Epithelial cell of esophagus (primary cell): ENCODE data around the gene HSD11B1L.
A peak's percentile ranks its signal among the peaks of the same experiment; 100 is the strongest.

Source experiments
- DNase-seq: peaks from one replicate; pipeline ENCODE4 v3.0.0; 2010; ENCODE audit warnings: low read depth
- H3K4me3 ChIP-seq: 2 replicates; pipeline ENCODE4 v1.5.1; 2011; ENCODE audit warnings: mild to moderate bottlenecking, low read length, control low read depth
- TF ChIP-seq, protein P1 (sequence below): IDR thresholded peaks from 2 replicates; pipeline ENCODE4 v1.5.1; 2011; ENCODE audit warnings: low read depth, mild to moderate bottlenecking, low read length, control low read depth, inconsistent platforms; ENCODE audit not compliant: insufficient read depth; ENCODE audit errors: missing control alignments

Gene HSD11B1L, protein sequence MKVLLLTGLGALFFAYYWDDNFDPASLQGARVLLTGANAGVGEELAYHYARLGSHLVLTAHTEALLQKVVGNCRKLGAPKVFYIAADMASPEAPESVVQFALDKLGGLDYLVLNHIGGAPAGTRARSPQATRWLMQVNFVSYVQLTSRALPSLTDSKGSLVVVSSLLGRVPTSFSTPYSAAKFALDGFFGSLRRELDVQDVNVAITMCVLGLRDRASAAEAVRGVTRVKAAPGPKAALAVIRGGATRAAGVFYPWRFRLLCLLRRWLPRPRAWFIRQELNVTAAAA

DNA sequence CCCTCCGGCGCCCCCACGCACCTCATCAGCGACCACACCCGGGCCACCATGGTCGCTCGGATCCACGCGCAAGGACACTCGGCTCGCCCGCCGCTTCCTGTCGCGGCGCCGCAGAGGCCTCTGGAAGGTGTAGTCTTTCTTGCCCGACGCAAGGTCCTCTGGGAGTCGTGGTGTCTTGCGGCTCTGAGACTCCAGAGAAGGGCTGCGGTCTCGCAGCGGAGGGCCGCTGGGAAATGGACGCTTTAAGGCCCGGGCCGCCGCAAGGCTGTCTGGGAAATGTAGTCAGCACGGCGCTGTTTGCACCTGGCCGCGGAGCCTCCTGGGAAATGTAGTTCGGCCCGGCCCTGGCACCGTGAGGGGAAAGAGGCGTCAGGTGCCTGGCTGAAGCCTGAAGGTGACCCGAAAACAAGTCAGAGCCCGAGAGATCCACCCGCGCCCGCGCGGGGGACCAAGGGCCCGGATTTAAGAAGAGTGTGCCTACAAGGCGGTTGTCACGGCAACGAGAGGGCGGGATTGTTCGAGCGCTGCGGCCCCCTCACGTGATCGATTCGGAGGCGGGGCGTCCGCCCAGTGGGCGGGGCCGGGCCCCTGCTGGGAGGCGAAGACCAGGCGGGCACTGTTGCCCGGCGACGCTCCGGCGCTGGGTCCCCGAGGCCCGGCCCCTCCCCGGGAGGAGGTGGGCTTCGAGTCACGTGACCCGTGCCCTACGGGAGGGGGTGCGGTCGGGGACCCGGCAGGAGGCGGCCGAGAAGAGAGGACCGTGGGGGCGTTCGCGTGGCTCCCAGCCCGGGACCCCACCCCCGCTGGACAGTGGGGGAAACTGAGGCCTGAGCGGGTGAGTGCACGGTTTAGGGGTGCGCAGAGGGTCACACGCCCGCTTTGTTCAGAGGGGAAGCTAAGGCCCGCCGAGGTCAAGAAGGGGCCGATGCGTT is at the start of gene HSD11B1L, which contains the start of gene MICOS13:
Gene HSD11B1L (plus strand): TSS at position 591 of the 932 bp plus-strand sequence. CDS start 3,806 bp downstream, outside the sequence.
Gene MICOS13 (minus strand): TSS at position 80 of the 932 bp plus-strand sequence. CDS start 30 bp downstream, at position 50.
- peak within 1 kb of the TSS; percentile 98 for H3K4me3 ChIP-seq
- TF ChIP-seq, protein P1, sequence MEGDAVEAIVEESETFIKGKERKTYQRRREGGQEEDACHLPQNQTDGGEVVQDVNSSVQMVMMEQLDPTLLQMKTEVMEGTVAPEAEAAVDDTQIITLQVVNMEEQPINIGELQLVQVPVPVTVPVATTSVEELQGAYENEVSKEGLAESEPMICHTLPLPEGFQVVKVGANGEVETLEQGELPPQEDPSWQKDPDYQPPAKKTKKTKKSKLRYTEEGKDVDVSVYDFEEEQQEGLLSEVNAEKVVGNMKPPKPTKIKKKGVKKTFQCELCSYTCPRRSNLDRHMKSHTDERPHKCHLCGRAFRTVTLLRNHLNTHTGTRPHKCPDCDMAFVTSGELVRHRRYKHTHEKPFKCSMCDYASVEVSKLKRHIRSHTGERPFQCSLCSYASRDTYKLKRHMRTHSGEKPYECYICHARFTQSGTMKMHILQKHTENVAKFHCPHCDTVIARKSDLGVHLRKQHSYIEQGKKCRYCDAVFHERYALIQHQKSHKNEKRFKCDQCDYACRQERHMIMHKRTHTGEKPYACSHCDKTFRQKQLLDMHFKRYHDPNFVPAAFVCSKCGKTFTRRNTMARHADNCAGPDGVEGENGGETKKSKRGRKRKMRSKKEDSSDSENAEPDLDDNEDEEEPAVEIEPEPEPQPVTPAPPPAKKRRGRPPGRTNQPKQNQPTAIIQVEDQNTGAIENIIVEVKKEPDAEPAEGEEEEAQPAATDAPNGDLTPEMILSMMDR, result no peak

DNA sequence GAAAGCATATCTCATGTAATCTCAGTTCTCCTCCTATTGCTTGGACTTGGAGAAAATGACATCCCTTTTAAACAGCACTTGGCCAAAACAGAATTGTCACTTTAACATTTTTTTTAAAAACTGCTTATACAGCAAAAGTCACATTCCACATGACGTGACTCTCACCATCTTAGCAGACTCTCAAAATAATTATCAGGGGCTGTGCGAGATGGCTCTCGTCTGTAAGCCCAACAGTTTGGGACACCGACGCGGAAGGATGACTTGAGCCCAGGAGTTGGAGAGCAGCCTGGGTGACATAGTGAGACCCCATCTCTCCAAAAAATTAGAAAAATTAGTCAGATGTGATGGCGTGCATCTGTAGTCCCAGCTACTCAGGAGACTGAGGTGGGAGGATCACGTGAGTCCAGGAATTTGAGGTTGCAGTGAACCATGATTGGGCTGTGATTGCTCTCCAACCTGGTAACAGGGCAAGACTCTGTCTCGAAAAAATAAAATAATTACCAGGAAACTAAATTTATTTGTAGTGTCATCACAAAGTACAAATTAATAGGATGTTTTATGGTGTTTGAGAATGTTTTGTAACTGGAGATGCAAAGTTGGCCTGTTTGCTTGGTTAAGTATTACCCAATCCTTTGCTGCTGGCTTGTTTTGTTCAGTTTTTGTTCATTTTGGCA is 49.1 kb upstream of the HSD11B1L start:
- no peak overlapping the region for H3K4me3 ChIP-seq
- TF ChIP-seq, protein P1, result no peak
- no peak for DNase-seq

More for the DNA sequence above, at the start of gene HSD11B1L, which contains the start of gene MICOS13:
- peak; percentile 99 for DNase-seq

DNA sequence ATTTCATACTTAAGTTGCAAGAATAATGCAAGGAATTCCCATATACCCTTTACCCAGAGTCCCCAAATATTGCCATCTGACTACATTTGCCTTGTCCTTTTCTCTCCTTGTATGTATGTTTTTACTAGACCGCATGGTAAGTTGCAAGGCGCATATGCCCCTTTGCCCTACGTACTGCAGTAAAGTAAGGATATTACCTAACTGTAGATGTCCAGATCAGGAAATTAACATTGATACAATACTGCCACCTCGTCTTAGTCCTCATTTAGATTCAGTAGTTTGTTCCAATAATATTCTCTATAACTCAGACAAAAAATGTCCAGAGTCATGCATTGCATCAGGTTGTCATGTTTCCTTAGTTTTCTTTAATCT is 48.6 kb upstream of the HSD11B1L start:
- TF ChIP-seq, protein P1, result no peak
- H3K4me3 ChIP-seq, result no peak overlapping the region
- DNase-seq, result no peak

DNA sequence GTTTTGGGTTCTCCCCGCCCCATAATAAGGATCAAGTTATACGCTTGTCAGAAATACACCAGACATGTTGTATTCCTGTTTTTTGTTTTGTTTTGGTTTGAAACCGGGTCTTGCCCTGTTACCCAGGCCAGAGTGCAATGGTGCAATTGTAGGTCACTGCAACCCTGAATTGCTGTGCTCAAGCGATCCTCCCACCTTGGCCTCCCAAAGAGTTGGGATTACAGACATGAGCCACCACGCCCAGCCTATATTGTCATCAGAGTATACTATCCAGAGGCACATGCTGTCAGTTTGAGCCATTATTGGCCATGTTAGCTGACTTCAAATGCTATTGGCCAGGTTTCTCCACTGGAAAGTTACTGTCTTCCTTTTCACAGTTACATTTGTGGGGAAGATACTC is 48.2 kb upstream of the HSD11B1L start:
- H3K4me3 ChIP-seq, result no peak overlapping the region
- TF ChIP-seq, protein P1, result no peak
- DNase-seq, result no peak

DNA sequence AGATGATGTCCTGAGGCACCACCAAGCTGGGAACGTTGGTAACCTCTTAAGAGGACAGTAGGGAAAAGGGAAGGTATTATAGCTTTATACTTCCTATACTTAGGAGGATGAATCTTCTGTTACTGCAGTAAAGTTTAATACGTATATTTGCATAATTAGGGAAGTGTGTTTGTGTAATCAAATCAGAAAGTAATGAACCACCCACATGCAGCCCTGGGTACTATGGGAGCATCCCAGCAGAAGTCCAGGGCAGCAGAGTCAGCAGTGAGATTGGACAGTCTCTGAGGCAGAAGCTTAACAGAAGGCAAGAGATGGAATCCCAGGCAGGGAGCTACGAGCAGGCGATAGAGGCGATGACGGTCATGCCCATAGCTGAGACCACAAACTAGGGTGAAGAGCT is 45.4 kb upstream of the HSD11B1L start:
- no peak overlapping the region for H3K4me3 ChIP-seq
- TF ChIP-seq, protein P1, result no peak
- no peak for DNase-seq

DNA sequence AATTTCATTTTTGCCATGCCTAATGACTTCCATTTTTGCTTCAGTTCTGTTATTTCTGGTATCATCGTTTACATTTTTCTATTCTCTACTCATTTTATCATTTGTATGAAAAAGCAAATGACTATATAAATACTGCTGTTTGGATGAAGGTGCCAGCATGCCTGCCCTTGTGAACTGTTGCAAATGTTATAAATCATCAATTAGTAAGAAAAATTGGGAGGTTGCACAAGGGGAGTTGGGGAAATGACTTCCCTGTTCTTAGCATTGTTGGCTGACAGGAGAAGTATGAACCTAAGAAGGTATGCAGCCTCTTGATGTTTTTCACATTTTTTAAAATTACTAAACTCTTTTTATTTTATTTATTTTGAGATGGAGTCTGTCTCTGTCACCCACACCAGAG is 42.9 kb upstream of the HSD11B1L start:
- DNase-seq, result no peak

More for the DNA sequence above, 42.9 kb upstream of the HSD11B1L start:
- TF ChIP-seq, protein P1, result no peak
- no peak overlapping the region for H3K4me3 ChIP-seq
